Amniotic stem cell (primary cell): ENCODE results near the gene ZFP36L1.
A peak's percentile ranks its signal among the peaks of the same experiment; 100 is the strongest.

Source experiments
- DNase-seq: peaks from one replicate; lab custom pipeline; 2025; lab: John Stamatoyannopoulos, UW

Gene ZFP36L1

GRCh38 chr14:68816183-68816942, 23.5 kb upstream of the ZFP36L1 start:
- DNase-seq: peak; percentile 73

DNA sequence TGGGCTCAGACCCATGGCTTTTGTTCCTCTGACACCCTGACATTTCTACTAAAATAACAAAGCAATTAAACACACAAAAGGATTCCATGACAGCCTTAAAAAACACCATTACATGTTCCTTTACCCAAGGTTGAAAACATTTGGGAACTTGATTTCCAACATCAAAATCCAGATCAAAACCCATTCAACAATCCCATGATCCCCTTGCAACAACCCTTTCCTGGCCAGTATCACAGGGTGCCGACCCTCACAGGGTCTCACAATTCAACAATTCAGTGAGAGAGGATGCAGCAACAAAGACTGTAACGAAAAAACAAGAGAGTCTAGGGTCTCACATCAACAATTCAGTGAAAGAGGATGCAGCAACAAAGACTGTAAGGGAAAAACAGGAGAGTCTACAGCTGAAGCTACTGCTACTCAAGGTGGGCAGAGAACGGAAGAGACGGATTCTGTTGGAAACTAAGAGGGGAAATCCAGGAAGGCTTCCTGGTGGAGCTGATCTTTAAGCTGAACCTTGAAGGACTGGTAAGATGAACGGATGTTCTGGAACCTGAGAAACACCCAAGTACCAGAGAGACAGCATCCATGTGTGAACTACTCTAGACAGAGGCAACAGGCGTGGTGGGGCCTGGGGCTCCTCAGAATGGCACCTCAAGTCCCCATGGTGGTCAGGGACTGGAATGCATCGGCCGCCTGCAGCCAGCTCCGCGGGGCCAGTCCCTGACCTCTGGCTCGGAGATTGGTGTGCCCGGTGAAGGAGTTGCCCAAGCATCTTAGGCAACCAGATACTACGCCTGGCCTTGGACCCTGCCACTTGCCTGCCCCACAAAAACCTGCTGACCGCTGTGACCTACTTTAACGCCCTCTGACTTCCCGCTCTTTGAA, 22.7 kb upstream of the ZFP36L1 start:
- no peak for DNase-seq

GRCh38 chr14:68814539-68815297, 21.9 kb upstream of the ZFP36L1 start:
- no peak for DNase-seq

DNA sequence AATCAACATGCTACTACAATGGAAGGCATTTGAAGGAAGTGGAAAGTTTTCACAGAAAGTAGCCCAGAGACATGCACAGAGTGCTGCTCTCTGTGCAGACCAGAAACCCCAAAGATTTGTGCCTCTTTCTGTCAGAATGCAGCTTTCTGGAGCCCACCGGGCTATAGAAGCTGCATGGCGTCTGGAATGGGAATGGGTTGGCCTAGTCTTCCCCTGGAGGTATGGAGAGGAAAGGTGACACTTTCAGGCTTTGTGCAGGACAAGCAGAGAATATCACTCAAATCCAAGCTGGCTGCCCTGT, 21.3 kb upstream of the ZFP36L1 start:
- DNase-seq: no peak

DNA sequence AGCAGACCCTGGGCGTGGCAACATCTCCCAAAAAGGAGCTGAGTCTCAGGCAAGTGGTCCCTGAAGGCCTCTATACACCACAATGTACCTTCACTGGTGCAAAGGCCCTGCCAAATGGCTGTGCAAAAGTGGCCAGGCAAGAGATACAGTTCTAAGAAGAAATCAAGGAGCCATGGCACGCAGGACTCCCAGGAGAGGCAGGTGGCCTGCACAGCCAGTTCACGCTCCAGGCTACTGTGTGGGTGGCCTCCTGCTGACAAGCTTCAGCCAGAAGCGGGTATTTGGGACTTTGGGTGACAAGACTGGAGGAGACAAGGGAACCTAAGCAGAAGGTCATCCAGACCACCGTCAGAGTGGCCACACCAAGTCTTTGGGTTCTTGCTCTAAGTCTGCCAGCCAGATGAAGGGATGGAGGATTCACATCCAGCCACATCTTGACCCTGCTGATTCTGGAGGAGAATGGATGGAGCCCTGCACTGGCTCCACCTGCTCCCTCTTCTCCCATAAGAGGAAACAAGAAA, 20.5 kb upstream of the ZFP36L1 start:
- DNase-seq: no peak

DNA sequence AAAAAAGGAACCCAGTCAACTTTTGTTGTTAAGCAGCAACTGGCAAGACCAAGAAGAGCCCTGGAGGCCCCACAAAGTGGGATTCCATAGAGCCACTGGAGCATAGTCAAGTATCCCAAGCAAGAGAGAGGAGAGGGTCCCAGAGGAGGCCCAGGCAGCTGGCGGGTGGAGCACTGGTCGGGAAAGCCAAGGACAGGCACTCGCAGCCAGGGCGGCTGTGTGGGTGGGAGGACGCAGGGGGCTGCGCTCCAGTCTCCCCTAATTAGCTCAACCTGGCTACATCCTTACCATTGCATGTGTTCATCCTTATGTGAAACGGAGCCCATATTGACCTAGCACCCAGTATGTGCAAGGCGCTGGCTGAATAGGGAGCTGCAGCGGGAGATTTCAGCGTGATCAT, 18.3 kb upstream of the ZFP36L1 start:
- DNase-seq: no peak

- DNase-seq: no peak
Measured at GRCh38 chr14:68810173-68811153, 17.6 kb upstream of the ZFP36L1 start.

DNA sequence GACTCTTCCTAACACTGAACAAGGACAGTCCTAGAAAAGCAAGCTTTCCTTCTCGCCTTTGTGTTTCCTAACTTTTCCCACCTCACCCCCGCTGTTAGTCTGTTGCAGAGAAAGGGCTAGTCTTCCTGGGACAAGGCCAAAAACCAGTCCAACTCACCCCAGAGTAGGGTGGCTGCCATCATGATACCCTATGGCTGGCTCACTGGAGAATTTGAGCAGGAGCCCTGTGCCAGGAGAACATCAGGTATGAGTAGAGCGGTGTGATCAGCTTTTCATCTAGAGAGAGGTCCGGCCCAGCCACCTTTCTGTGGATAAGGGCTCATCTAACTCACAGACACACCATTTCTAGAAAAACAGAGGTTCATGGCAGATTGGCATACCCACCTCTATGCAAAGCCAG, 16.7 kb upstream of the ZFP36L1 start:
- no peak for DNase-seq

DNA sequence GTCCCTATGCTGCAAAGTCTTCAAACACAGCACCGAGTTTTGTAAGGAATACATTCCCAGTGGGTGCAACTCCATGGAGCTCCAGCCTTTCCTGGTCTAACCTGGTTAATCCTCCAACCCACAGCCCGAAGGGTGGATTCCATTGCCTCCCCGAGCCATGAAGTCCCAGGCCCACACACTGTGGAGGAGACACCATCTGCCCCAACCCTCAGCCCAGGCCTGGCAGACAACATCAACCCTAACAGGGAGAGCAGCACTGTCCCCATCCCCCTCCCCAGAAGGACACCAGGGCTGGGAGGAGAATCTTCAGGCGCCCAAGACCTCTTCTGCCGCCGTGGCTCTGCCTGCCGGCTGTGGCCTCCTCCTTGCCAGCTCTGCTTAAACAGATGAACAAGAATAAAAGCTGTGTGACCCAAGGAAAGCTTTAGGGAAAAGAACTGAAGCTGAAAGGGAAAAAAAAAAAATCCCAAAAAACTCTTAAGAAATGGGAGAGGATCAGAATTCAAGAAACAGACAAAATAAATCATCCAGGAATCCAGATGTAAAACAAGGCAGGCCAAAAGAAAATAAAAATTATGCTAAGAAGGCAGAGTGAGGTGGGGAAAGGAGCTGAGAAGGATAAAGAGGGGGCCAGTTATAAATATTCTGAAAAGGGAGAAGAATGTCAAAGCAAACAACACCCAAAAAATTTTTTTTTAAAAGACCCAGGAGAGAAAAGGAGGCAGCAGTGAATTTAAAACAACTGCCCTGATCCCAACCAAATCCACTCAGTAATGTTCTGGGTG, 16.0 kb upstream of the ZFP36L1 start:
- no peak for DNase-seq

GRCh38 chr14:68807987-68808386, 15.1 kb upstream of the ZFP36L1 start:
- no peak for DNase-seq

GRCh38 chr14:68807148-68807600, 14.3 kb upstream of the ZFP36L1 start:
- no peak for DNase-seq

- no peak for DNase-seq
Measured at GRCh38 chr14:68806526-68807147, 13.8 kb upstream of the ZFP36L1 start.

GRCh38 chr14:68805414-68805813, 12.5 kb upstream of the ZFP36L1 start:
- no peak for DNase-seq

GRCh38 chr14:68801631-68802030, 8.8 kb upstream of the ZFP36L1 start:
- no peak for DNase-seq

GRCh38 chr14:68800953-68801352, 8.1 kb upstream of the ZFP36L1 start:
- no peak for DNase-seq

GRCh38 chr14:68800390-68800789, 7.5 kb upstream of the ZFP36L1 start:
- no peak for DNase-seq

GRCh38 chr14:68798621-68799020, 5.8 kb upstream of the ZFP36L1 start:
- DNase-seq: no peak

DNA sequence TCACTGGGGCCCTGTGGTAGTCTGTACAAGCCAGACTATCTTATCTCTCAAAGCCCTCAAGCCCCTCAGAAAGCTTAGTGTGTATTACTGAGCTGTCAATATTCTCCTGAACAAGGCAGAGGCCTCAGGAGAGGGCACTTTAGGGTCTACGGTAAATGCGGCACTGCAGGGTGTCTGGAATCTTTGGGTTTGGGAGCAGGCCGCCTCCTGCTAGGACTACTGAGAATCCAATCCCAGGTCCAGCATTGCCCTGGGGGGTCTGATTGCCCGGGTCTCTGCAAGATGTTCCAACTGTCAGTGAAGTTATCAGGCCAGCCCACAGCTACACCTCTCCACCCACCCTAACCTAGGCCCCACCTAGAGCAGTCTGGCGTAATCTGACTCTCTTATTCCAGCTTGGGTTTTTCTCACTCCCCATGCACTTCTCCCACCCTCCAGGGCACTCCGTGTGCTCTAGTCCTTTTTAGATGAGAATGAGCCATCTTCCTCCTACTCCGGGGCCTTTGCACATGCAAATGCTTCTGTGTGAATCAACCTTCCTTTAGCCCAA, 4.3 kb upstream of the ZFP36L1 start:
- no peak for DNase-seq

DNA sequence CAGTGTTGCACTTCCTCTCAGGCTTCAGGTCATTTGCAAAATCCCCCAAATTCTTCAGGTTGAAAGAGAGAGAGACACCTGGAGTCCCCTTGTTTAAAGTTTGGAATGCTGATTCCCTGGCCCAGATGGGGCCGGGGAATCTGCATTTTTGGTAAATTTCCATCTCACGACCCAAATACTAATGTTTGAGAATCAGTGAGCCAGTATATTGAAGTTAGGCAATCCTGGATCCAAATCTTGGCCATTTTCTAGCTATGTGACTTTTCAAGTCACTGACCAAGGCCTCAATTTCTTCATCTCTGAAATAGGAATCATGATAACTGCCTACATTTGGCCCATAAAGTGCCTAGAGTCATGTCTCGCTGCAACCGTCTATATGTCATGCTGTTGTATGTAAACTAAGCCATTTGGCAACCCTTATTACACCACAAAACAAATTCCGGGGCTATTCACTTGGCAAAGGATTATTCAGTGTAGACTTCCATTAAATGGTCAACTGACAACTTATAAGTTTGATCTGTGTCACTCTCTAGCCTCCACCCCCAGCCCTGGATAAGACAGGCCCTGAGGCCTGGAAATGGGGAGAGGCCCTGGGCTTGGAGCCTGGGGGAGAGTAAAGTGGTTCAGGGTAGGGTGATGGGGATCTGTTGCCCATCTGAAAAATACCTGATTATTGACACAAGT, 3.7 kb upstream of the ZFP36L1 start:
- no peak for DNase-seq
